RWPE2 (cell line): ENCODE measurements around the gene PTPRT.

Experiments
- ATAC-seq: fragments of 200-7000 bp; cut with Tn5 transposase; 3 replicates; pipeline ENCODE4 v1.9.1; 2021; ENCODE audit warnings: low read depth
- DNase-seq: peaks from one replicate; pipeline ENCODE4 v3.0.0-alpha.2; 2020; ENCODE audit warnings: low spot score
- H3K27ac ChIP-seq: fragments of 450-650 bp; 2 replicates; pipeline ENCODE4 v1.5.1; 2017; ENCODE audit warnings: mild to moderate bottlenecking; ENCODE audit not compliant: poor library complexity, severe bottlenecking
- H3K27me3 ChIP-seq: fragments of 250-450 bp; sonication (Bioruptor Pico); 2 replicates; pipeline ENCODE4 v1.5.1; 2021; ENCODE audit warnings: mild to moderate bottlenecking, moderate library complexity; ENCODE audit not compliant: insufficient read depth, poor library complexity, severe bottlenecking
- H3K36me3 ChIP-seq: fragments of 250-450 bp; sonication (Bioruptor Pico); 2 replicates; pipeline ENCODE4 v1.5.1; 2020; ENCODE audit warnings: low read depth, mild to moderate bottlenecking, moderate library complexity
- H3K4me1 ChIP-seq: fragments of 250-450 bp; sonication (Bioruptor Pico); 2 replicates; pipeline ENCODE4 v1.5.1; 2021; ENCODE audit warnings: mild to moderate bottlenecking, moderate library complexity; ENCODE audit not compliant: insufficient read depth, poor library complexity, severe bottlenecking
- H3K4me3 ChIP-seq: fragments of 250-450 bp; sonication (Bioruptor Pico); 2 replicates; pipeline ENCODE4 v1.5.1; 2021; ENCODE audit warnings: mild to moderate bottlenecking, moderate library complexity; ENCODE audit not compliant: severe bottlenecking
- H3K9me3 ChIP-seq: fragments of 250-450 bp; sonication (Bioruptor Pico); 2 replicates; pipeline ENCODE4 v1.5.1; 2021; ENCODE audit warnings: mild to moderate bottlenecking, moderate library complexity; ENCODE audit not compliant: severe bottlenecking
- CTCF ChIP-seq: fragments of 450-650 bp; IDR thresholded peaks from one replicate; pipeline ENCODE4 v1.5.1; 2017; ENCODE audit warnings: mild to moderate bottlenecking, moderate library complexity; ENCODE audit not compliant: poor library complexity, severe bottlenecking

Gene PTPRT

GRCh38 chr20:42309050-42309449, 880.7 kb downstream of the PTPRT start:
- Histone ChIP-seq H3K27ac (no peak overlapping the region), H3K9me3 (no peaks in the 10 kb centered on the region), H3K36me3 (no peaks in the 10 kb centered on the region), H3K4me1 (no peaks in the 10 kb centered on the region), H3K27me3 (peaks cover 10% of the 10 kb centered on the region), H3K4me3 (no peak overlapping the region)
- DNase-seq (no peak), ATAC-seq (no peak)
- no peak for TF ChIP-seq CTCF

- TF ChIP-seq CTCF: no peak
- no peak overlapping the region for H3K4me3 ChIP-seq
- ATAC-seq (no peak), DNase-seq (no peak)
- peaks cover 10% of the 10 kb centered on the region for H3K27me3 ChIP-seq
- H3K27ac ChIP-seq: no peak overlapping the region
- no peaks in the 10 kb centered on the region for H3K4me1 ChIP-seq
- H3K9me3 ChIP-seq: no peaks in the 10 kb centered on the region
- H3K36me3 ChIP-seq: no peaks in the 10 kb centered on the region
Observed at GRCh38 chr20:42308171-42308570, 881.5 kb downstream of the PTPRT start.

GRCh38 chr20:42295592-42295991, 894.1 kb downstream of the PTPRT start:
- Histone ChIP-seq H3K9me3 (peaks cover 6% of the 10 kb centered on the region), H3K4me3 (no peak overlapping the region), H3K4me1 (no peaks in the 10 kb centered on the region), H3K27ac (no peak overlapping the region), H3K36me3 (no peaks in the 10 kb centered on the region), H3K27me3 (no peaks in the 10 kb centered on the region)
- ATAC-seq (no peak), DNase-seq (no peak)
- peak; percentile 7 for TF ChIP-seq CTCF

GRCh38 chr20:42294976-42295375, 894.7 kb downstream of the PTPRT start:
- DNase-seq: no peak

GRCh38 chr20:42281801-42282200, 907.9 kb downstream of the PTPRT start:
- Histone ChIP-seq H3K4me3 (no peak overlapping the region), H3K4me1 (no peaks in the 10 kb centered on the region), H3K27ac (no peak overlapping the region), H3K27me3 (no peaks in the 10 kb centered on the region), H3K36me3 (no peaks in the 10 kb centered on the region), H3K9me3 (peaks cover 7% of the 10 kb centered on the region)
- ATAC-seq (no peak), DNase-seq (no peak)
- TF ChIP-seq CTCF: no peak

More at GRCh38 chr20:42294976-42295375, 894.7 kb downstream of the PTPRT start:
- H3K36me3 ChIP-seq: no peaks in the 10 kb centered on the region
- no peak overlapping the region for H3K4me3 ChIP-seq
- no peaks in the 10 kb centered on the region for H3K27me3 ChIP-seq
- peaks cover 6% of the 10 kb centered on the region for H3K9me3 ChIP-seq
- H3K27ac ChIP-seq: no peak overlapping the region
- no peak for ATAC-seq
- no peak for TF ChIP-seq CTCF
- H3K4me1 ChIP-seq: no peaks in the 10 kb centered on the region
